SK-N-SH (cell line): Measurements from ENCODE around the gene KHNYN. TPM values are rescaled to one million over a fixed set of nuclear protein-coding genes. Genes with fewer than 3 reads are reported as not detected.

ENCODE experiments used
- CTCF ChIA-PET: fragments of 300-600, 350-600 bp; formaldehyde crosslinking; extraction: SDS; loops from one replicate; lab custom pipeline; 2021; lab: Yijun Ruan, JAX
- POLR2A ChIA-PET: fragments of 350-600 bp; sonication (Branson Sonifier 250); formaldehyde crosslinking; extraction: SDS; loops from one replicate; lab custom pipeline; 2020; ENCODE audit warnings: antibody characterized with exemption, inconsistent platforms; lab: Yijun Ruan, JAX
- DNase-seq: peaks from one replicate; pipeline ENCODE4 v3.0.0; 2012
- H2AFZ ChIP-seq: fragments of 200-600 bp; sonication (generic); 2 replicates; pipeline ENCODE4 v1.8.1; 2016; ENCODE audit warnings: antibody characterized with exemption, mild to moderate bottlenecking, low read depth
- H3F3A ChIP-seq: fragments of 200-600 bp; sonication (generic); replicated peaks from 2 replicates; pipeline ENCODE3; 2016; ENCODE audit warnings: antibody characterized with exemption, mild to moderate bottlenecking; ENCODE audit not compliant: insufficient read depth
- H3K27ac ChIP-seq, 2 experiments: fragments of 200-500 bp in 1 of 2; fragments of 200-600 bp in 1 of 2; sonication (Bioruptor generic) in 1 of 2; sonication (generic), shearing (Covaris generic) in 1 of 2; 2 replicates each; pipeline versions ENCODE4 v1.5.1 to v1.6.1; 2014 to 2016; ENCODE audit warnings: low read depth in 2 of 2, inconsistent platforms in 1 of 2, low read length in 1 of 2, mild to moderate bottlenecking in 1 of 2, mixed read lengths in 1 of 2
- H3K27me3 ChIP-seq: fragments of 200-600 bp; sonication (generic), shearing (Covaris generic); 2 replicates; pipeline ENCODE4 v1.6.1; 2016; ENCODE audit warnings: mixed run types; ENCODE audit not compliant: insufficient read depth
- H3K36me3 ChIP-seq, 2 experiments: fragments of 200-500 bp in 1 of 2; fragments of 200-600 bp in 1 of 2; sonication (Bioruptor generic) in 1 of 2; sonication (generic) in 1 of 2; replicated peaks in 1 of 2; 2 replicates each; pipeline versions ENCODE3 to v1.5.1; 2014 to 2016; ENCODE audit warnings: low read length in 1 of 2, mild to moderate bottlenecking in 1 of 2; ENCODE audit not compliant: insufficient read depth in 2 of 2, control insufficient read depth in 1 of 2
- H3K4me1 ChIP-seq, 2 experiments: fragments of 200-500 bp in 1 of 2; fragments of 200-600 bp in 1 of 2; sonication (Bioruptor generic) in 1 of 2; sonication (generic), shearing (Covaris generic) in 1 of 2; 2 replicates each; pipeline versions ENCODE4 v1.5.1 to v1.6.1; 2014 to 2016; ENCODE audit warnings: low read depth in 1 of 2, low read length in 1 of 2, mixed run types in 1 of 2; ENCODE audit not compliant: insufficient read depth in 2 of 2, control insufficient read depth in 1 of 2
- H3K4me2 ChIP-seq: fragments of 200-600 bp; sonication (generic), shearing (Covaris generic); 2 replicates; pipeline ENCODE4 v1.6.1; 2017; ENCODE audit warnings: mixed run types
- H3K4me3 ChIP-seq, 2 experiments: fragments of 200-500 bp in 1 of 2; fragments of 200-600 bp in 1 of 2; sonication (Bioruptor generic) in 1 of 2; sonication (generic), shearing (Covaris generic) in 1 of 2; 2 replicates each; pipeline versions ENCODE4 v1.5.1 to v1.8.1; 2014 to 2016; ENCODE audit warnings: low read depth in 2 of 2, inconsistent platforms in 1 of 2, low read length in 1 of 2, mild to moderate bottlenecking in 1 of 2, mixed read lengths in 1 of 2, moderate library complexity in 1 of 2
- H3K79me2 ChIP-seq: fragments of 200-600 bp; sonication (generic); 2 replicates; pipeline ENCODE4 v1.8.1; 2017; ENCODE audit warnings: mild to moderate bottlenecking; ENCODE audit not compliant: insufficient read depth
- H3K9ac ChIP-seq: fragments of 200-600 bp; sonication (generic); 2 replicates; pipeline ENCODE4 v1.6.1; 2017; ENCODE audit warnings: mixed run types
- H3K9me2 ChIP-seq: fragments of 200-600 bp; sonication (generic); 2 replicates; pipeline ENCODE4 v1.6.1; 2017; ENCODE audit warnings: mixed run types
- H3K9me3 ChIP-seq: fragments of 200-600 bp; sonication (generic); 2 replicates; pipeline ENCODE4 v1.6.1; 2017; ENCODE audit warnings: mixed run types, mild to moderate bottlenecking, moderate library complexity
- H4K20me1 ChIP-seq: fragments of 200-600 bp; sonication (generic); 2 replicates; pipeline ENCODE4 v1.6.1; 2017; ENCODE audit warnings: mild to moderate bottlenecking, mixed run types; ENCODE audit not compliant: insufficient read depth
- ELF1 ChIP-seq: IDR thresholded peaks from 2 replicates; pipeline ENCODE4 v1.4.0; 2012
- EP300 ChIP-seq, 2 experiments: IDR thresholded peaks; 2 replicates each; pipeline versions ENCODE4 v1.4.0 to v1.6.1; 2012; ENCODE audit warnings: borderline replicate concordance in 1 of 2, low read depth in 1 of 2, low read length in 1 of 2
- EZH2phosphoT487 ChIP-seq: fragments of 200-600 bp; sonication (generic); IDR thresholded peaks from 2 replicates; pipeline ENCODE4 v1.6.1; 2017; ENCODE audit warnings: low read depth, mixed run types, mild to moderate bottlenecking, antibody characterized with exemption, moderate library complexity, borderline replicate concordance
- FOXM1 ChIP-seq: IDR thresholded peaks from 2 replicates; pipeline ENCODE4 v1.4.0; 2012; ENCODE audit warnings: low read depth, mild to moderate bottlenecking
- MXI1 ChIP-seq: IDR thresholded peaks from 2 replicates; pipeline ENCODE4 v1.6.1; 2012; ENCODE audit warnings: mild to moderate bottlenecking, low read depth, low read length, improper control_type of control experiment
- NFIC ChIP-seq: IDR thresholded peaks from 2 replicates; pipeline ENCODE4 v1.4.0; 2012; ENCODE audit warnings: borderline replicate concordance
- POLR2AphosphoS5 ChIP-seq: IDR thresholded peaks from 2 replicates; pipeline ENCODE4 v1.6.1; 2012; ENCODE audit warnings: low read depth, low read length
- RAD21 ChIP-seq: IDR thresholded peaks from 2 replicates; pipeline ENCODE4 v1.6.1; 2012; ENCODE audit warnings: mild to moderate bottlenecking, low read length
- RCOR1 ChIP-seq: fragments of 150-350 bp; IDR thresholded peaks from 2 replicates; pipeline ENCODE4 v1.6.1; 2017; ENCODE audit warnings: antibody characterized with exemption, low read length
- RFX5 ChIP-seq: IDR thresholded peaks from 2 replicates; pipeline ENCODE4 v1.6.1; 2012; ENCODE audit warnings: mild to moderate bottlenecking, improper control_type of control experiment, low read length
- SIN3A ChIP-seq: IDR thresholded peaks from 2 replicates; pipeline ENCODE4 v1.6.1; 2012; ENCODE audit warnings: low read depth, mild to moderate bottlenecking, low read length, moderate library complexity, borderline replicate concordance
- TEAD4 ChIP-seq: IDR thresholded peaks from 2 replicates; pipeline ENCODE4 v1.4.0; 2012; ENCODE audit warnings: mild to moderate bottlenecking, borderline replicate concordance; ENCODE audit not compliant: insufficient read depth
- WGBS: methylation state at CpG from one replicate; pipeline ENCODE4 v1.1.6; 2017; ENCODE audit warnings: low lambda C conversion rate; 5-methylcytosine and 5-hydroxymethylcytosine counted together
- polyA plus RNA-seq, 3 experiments: library from polyadenylated mRNA; depleted of rRNA; stranded (reverse); fragments of >200 nt; gene quantifications; 2 replicates each; pipeline ENCODE4 v1.2.3, GENCODE V29; 2012
- TF ChIP-seq, protein P1 (sequence below): IDR thresholded peaks from 2 replicates; pipeline ENCODE4; 2012
- TF ChIP-seq, protein P2 (sequence below): IDR thresholded peaks from 2 replicates; pipeline ENCODE4 v1.4.0; 2012; ENCODE audit warnings: low read depth, borderline replicate concordance
- TF ChIP-seq, protein P3 (sequence below): IDR thresholded peaks from 2 replicates; pipeline ENCODE4 v1.4.0; 2012; ENCODE audit warnings: low read depth, borderline replicate concordance
- TF ChIP-seq, protein P4 (sequence below): IDR thresholded peaks from 2 replicates; pipeline ENCODE4 v1.4.0; 2012; ENCODE audit warnings: low read depth

KHNYN gene
- polyA plus RNA-seq, 1 of the 3 experiments (the other 2 are of a cell fraction): 18.3 TPM

DNA sequence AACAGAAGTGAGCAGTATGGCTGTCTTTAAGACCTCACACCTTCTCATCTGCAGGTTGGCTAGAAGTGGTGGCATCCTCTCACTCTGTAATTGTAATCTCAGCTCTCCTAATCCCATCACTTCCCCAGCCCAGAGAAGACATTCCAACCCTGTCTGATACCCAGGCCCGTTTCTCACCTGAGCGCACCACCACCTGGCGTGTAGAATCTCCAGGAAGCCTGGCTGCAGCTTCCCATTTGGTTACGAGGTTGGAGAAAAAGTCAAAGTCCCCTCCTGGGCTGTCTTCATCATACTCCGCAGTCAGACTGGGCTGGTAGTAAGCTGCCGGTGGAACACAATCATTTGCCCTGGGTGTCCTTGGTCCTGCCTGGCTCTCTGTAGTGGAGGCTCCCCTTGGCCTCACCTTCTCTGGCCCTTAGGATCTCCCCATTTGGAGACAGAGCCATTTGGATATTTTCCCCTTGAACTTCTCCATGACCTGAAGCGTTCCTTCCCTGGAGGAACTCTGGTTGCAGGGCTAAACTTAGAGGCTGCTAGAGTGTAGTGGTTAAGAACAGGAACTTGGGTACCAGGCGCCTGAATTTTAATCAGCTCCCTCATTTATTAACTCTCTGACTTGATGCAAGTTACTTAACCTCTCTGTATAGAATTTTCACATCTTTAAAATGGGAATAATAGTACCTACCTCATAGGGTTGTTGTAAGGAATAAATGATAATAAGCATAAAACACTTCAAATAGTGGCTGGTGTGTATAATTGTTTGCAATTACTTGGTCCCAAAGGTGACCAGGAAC, 11.0 kb downstream of the KHNYN start:
- H4K20me1 ChIP-seq: peaks cover 4% of the 10 kb centered on the region; the same call in 1 of the 2 replicates
- no peak for DNase-seq
- H3K27me3 ChIP-seq: no peaks in the 10 kb centered on the region
- CTCF ChIA-PET: interaction anchor here (2.2 to 16.4 kb wide), 4 partner anchors 9 to 113 kb away, joined by 11 to 445 read pairs (median 40); partner anchors contain the start of genes ADCY4, CBLN3, KHNYN and RIPK3
- H3K27ac ChIP-seq: peak overlapping the region in 1 of 2 experiments; percentile 97; a peak in 2 of 4 replicates
- 100% methylated on average over 6 of the region's 8 CpGs for WGBS
- peaks cover 22% of the 10 kb centered on the region for H3F3A ChIP-seq
- peak overlapping the region; percentile 97; the same call in 1 of the 2 replicates for H3K9ac ChIP-seq
- TF ChIP-seq EZH2phosphoT487: no peak
- TF ChIP-seq MXI1: no peak
- no peak for TF ChIP-seq RAD21
- TF ChIP-seq, protein P1, sequence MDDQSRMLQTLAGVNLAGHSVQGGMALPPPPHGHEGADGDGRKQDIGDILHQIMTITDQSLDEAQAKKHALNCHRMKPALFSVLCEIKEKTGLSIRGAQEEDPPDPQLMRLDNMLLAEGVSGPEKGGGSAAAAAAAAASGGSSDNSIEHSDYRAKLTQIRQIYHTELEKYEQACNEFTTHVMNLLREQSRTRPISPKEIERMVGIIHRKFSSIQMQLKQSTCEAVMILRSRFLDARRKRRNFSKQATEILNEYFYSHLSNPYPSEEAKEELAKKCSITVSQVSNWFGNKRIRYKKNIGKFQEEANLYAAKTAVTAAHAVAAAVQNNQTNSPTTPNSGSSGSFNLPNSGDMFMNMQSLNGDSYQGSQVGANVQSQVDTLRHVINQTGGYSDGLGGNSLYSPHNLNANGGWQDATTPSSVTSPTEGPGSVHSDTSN: no peak
- TF ChIP-seq, protein P2, sequence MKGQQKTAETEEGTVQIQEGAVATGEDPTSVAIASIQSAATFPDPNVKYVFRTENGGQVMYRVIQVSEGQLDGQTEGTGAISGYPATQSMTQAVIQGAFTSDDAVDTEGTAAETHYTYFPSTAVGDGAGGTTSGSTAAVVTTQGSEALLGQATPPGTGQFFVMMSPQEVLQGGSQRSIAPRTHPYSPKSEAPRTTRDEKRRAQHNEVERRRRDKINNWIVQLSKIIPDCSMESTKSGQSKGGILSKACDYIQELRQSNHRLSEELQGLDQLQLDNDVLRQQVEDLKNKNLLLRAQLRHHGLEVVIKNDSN: no peak
- TF ChIP-seq FOXM1: no peak
- TF ChIP-seq, protein P3, sequence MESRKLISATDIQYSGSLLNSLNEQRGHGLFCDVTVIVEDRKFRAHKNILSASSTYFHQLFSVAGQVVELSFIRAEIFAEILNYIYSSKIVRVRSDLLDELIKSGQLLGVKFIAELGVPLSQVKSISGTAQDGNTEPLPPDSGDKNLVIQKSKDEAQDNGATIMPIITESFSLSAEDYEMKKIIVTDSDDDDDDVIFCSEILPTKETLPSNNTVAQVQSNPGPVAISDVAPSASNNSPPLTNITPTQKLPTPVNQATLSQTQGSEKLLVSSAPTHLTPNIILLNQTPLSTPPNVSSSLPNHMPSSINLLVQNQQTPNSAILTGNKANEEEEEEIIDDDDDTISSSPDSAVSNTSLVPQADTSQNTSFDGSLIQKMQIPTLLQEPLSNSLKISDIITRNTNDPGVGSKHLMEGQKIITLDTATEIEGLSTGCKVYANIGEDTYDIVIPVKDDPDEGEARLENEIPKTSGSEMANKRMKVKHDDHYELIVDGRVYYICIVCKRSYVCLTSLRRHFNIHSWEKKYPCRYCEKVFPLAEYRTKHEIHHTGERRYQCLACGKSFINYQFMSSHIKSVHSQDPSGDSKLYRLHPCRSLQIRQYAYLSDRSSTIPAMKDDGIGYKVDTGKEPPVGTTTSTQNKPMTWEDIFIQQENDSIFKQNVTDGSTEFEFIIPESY: no peak
- TF ChIP-seq SIN3A: no peak
- no peak for TF ChIP-seq ELF1
- TF ChIP-seq RFX5: no peak
- TF ChIP-seq POLR2AphosphoS5: no peak
- TF ChIP-seq NFIC: no peak
- no peak for TF ChIP-seq RCOR1
- TF ChIP-seq, protein P4, sequence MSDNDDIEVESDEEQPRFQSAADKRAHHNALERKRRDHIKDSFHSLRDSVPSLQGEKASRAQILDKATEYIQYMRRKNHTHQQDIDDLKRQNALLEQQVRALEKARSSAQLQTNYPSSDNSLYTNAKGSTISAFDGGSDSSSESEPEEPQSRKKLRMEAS: no peak
- no peak for TF ChIP-seq TEAD4
- no peak for TF ChIP-seq EP300 (IDR thresholded peaks at IDR 0.05; ENCODE audit: borderline replicate concordance in 1 of 2, low read depth in 1 of 2, low read length in 1 of 2)
- POLR2A ChIA-PET: interaction anchor here (1.6 to 1.8 kb wide), 2 partner anchors 74 to 107 kb away, joined by 6 to 7 read pairs; no protein-coding TSS in a partner anchor
- peak overlapping the region in 1 of 2 experiments; percentile 75; a peak in 1 of 4 replicates for H3K4me3 ChIP-seq
- no peaks in the 10 kb centered on the region for H3K9me2 ChIP-seq
- peaks cover 0 to 17% of the 10 kb centered on the region in 2 experiments; a peak in 2 of 4 replicates for H3K4me1 ChIP-seq
- H3K36me3 ChIP-seq: peaks cover 33 to 55% of the 10 kb centered on the region in 2 experiments
- H3K9me3 ChIP-seq: no peaks in the 10 kb centered on the region
- H3K79me2 ChIP-seq: peaks cover 30% of the 10 kb centered on the region
- no peak overlapping the region for H2AFZ ChIP-seq
- H3K4me2 ChIP-seq: peak overlapping the region; percentile 94
